Measurements from ENCODE around the gene CD248.

GRCh38 chr11:66311470-66311964, 5.3 kb downstream of the CD248 start:
- TF ChIP-seq, protein P1, sequence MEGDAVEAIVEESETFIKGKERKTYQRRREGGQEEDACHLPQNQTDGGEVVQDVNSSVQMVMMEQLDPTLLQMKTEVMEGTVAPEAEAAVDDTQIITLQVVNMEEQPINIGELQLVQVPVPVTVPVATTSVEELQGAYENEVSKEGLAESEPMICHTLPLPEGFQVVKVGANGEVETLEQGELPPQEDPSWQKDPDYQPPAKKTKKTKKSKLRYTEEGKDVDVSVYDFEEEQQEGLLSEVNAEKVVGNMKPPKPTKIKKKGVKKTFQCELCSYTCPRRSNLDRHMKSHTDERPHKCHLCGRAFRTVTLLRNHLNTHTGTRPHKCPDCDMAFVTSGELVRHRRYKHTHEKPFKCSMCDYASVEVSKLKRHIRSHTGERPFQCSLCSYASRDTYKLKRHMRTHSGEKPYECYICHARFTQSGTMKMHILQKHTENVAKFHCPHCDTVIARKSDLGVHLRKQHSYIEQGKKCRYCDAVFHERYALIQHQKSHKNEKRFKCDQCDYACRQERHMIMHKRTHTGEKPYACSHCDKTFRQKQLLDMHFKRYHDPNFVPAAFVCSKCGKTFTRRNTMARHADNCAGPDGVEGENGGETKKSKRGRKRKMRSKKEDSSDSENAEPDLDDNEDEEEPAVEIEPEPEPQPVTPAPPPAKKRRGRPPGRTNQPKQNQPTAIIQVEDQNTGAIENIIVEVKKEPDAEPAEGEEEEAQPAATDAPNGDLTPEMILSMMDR (IDR thresholded peaks at IDR 0.05; ENCODE audit: insufficient read depth, low read depth, low read length) = peak; percentile 87
- no peak for TF ChIP-seq EZH2 (IDR thresholded peaks at IDR 0.05; ENCODE audit: insufficient read depth, low read length)

Data from astrocyte (in vitro differentiated cells and primary cell).